DMS 273 treated with DMSO at 0.1 percent for 48 hours (cell line): ENCODE measurements around the gene GARRE1.
A peak's percentile ranks its signal among the peaks of the same experiment; 100 is the strongest.
"Not testable (repeated sequence)": the region's sequence is repeated elsewhere in the genome, so short reads cannot be mapped to it uniquely, and the experiment has no call there.

Source experiments
- DNase-seq: peaks from one replicate; lab custom pipeline; 2025; lab: John Stamatoyannopoulos, UW

Gene GARRE1

GRCh38 chr19:34254046-34254697 lies at the start of gene GARRE1:
TSS of gene GARRE1 (plus strand) at chr19:34254554. CDS start at chr19:34300474, 45,920 bp downstream.
- peak; percentile 30 for DNase-seq

- not testable (repeated sequence) for DNase-seq
Observed at GRCh38 chr19:34205324-34205723, 49.0 kb upstream of the GARRE1 start.

- no peak for DNase-seq
Observed at GRCh38 chr19:34208291-34208884, 46.0 kb upstream of the GARRE1 start.

- DNase-seq, result no peak
Observed at GRCh38 chr19:34209726-34210125, 44.6 kb upstream of the GARRE1 start.

GRCh38 chr19:34213283-34213682 lies 41.1 kb upstream of the GARRE1 start:
- no peak for DNase-seq

GRCh38 chr19:34214040-34214439 lies 40.3 kb upstream of the GARRE1 start:
- DNase-seq, result no peak

- peak; percentile 28 for DNase-seq
Observed at GRCh38 chr19:34215006-34215665, 39.2 kb upstream of the GARRE1 start.

- no peak for DNase-seq
Observed at GRCh38 chr19:34215666-34216038, 38.7 kb upstream of the GARRE1 start.

- not testable (repeated sequence) for DNase-seq
Observed at GRCh38 chr19:34216745-34217219, 37.6 kb upstream of the GARRE1 start.

- DNase-seq, result peak; percentile 40
Observed at GRCh38 chr19:34217952-34218817, 36.2 kb upstream of the GARRE1 start.

GRCh38 chr19:34218818-34219164 lies 35.6 kb upstream of the GARRE1 start:
- no peak for DNase-seq

GRCh38 chr19:34220472-34221063 lies 33.8 kb upstream of the GARRE1 start:
- peak; percentile 41 for DNase-seq

- DNase-seq, result no peak
Observed at GRCh38 chr19:34222386-34222785, 32.0 kb upstream of the GARRE1 start.

GRCh38 chr19:34224996-34225658 lies 29.2 kb upstream of the GARRE1 start:
- no peak for DNase-seq

- no peak for DNase-seq
Observed at GRCh38 chr19:34225659-34226015, 28.7 kb upstream of the GARRE1 start.

GRCh38 chr19:34226036-34226435 lies 28.3 kb upstream of the GARRE1 start:
- DNase-seq, result no peak

- DNase-seq, result no peak
Observed at GRCh38 chr19:34228347-34228746, 26.0 kb upstream of the GARRE1 start.

- DNase-seq, result no peak
Observed at GRCh38 chr19:34228762-34229161, 25.6 kb upstream of the GARRE1 start.

- no peak for DNase-seq
Observed at GRCh38 chr19:34229721-34230120, 24.6 kb upstream of the GARRE1 start.

- no peak for DNase-seq
Observed at GRCh38 chr19:34230820-34231219, 23.5 kb upstream of the GARRE1 start.

GRCh38 chr19:34231439-34231838 lies 22.9 kb upstream of the GARRE1 start:
- no peak for DNase-seq
